ENCODE results near the gene KRTAP10-9. TPM values are rescaled to one million over a fixed set of nuclear protein-coding genes. Genes with fewer than 3 reads are reported as not detected.

Gene KRTAP10-9
- total RNA-seq, 4 donors from 2014 or later, result not detected

DNA sequence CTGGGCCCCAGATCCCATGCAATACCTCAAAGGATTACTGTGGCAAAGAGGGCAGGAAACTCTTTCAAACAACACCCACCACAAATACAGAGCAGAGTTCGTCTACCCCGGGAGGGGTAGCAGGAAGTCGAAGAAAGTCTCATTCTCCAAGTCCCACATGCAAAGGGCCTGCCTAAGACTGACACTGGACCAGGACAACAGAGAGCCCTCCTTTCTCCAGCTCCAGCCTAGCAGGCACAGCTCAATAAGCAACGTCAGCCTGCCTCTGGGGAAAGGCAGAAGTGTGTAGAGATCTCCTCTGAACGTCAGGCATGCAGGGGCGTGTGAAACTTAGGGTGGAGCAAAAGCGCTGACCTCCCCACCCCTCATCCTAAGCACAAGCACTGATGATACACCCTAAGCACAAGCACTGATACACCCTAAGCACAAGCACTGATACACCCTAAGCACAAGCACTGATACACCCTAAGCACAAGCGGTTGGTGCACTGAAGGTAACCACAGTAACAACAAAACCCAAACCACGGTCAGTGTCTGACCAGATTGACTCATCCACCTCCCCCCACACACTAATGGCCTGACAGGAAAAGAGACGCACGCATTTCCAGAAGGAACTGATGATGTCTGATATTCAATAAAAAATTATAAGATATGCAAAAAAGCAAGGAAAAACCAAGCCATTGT is 32.2 kb downstream of the KRTAP10-9 start:
- TF ChIP-seq, protein P1, sequence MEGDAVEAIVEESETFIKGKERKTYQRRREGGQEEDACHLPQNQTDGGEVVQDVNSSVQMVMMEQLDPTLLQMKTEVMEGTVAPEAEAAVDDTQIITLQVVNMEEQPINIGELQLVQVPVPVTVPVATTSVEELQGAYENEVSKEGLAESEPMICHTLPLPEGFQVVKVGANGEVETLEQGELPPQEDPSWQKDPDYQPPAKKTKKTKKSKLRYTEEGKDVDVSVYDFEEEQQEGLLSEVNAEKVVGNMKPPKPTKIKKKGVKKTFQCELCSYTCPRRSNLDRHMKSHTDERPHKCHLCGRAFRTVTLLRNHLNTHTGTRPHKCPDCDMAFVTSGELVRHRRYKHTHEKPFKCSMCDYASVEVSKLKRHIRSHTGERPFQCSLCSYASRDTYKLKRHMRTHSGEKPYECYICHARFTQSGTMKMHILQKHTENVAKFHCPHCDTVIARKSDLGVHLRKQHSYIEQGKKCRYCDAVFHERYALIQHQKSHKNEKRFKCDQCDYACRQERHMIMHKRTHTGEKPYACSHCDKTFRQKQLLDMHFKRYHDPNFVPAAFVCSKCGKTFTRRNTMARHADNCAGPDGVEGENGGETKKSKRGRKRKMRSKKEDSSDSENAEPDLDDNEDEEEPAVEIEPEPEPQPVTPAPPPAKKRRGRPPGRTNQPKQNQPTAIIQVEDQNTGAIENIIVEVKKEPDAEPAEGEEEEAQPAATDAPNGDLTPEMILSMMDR (IDR thresholded peaks at IDR 0.05; ENCODE audit: low read depth), result no peak

DNA sequence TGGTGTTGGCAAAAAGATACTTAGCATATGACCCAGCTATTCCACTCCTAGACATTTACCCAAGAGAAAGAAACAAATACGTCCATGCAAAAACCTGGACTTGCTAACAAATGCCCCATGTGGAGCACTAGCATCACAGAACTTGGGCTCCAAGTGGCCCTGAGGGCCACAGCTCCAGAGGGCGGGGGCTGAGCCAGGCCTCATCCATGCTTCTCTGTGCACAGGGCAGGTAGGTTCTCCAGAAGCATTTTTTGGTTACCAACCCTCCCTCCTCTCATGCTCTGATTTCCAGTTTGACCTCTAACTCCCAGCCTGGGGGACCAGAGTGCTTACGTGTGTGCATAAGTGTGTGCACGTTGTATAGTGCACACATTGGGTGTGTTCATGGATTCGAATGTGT is 37.8 kb downstream of the KRTAP10-9 start:
- TF ChIP-seq, protein P1 (IDR thresholded peaks at IDR 0.05; ENCODE audit: low read depth), result no peak

DNA sequence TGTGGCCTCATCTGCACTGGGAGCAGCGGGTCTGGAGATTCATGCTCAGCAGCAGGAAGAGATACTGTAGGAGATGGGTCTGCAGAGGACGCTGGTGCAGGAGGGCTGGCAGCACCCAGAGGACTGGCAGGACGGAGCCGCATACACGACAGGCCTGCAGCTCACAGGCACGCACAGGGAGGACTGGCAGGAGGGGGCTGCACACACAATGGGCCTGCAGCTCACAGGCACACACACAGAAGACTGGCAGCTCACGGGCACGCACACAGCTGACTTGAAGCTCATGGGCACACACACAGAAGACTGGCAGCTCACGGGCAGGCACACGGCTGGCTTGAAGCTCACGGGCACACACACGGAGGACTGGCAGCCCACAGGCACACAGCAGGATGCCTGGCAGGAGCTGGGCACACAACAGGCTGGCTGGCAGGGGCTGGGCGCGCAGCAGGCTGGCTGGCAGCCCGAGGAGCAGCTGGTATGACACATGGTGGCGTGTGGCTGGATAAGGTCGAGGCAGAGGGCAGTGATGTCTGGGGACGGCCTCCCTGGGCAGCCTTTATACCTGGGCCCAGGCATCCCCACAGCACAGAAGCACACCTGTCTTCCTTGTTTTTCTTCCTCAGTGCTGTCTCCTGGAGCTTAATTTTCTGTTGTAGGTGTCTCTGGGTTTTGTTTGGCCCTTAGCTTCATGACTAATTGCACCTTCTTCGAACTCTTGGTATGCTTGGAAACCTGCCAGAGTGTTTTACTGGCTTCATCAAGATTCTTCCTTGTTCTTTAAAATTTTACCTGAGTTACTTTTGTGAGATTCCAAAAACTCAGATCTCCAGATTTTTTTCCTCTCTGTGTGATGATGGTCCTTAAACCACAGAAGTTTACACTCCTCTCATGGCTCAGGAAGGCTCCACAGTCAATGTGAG is 39.8 kb downstream of the KRTAP10-9 start, which contains the start of gene KRTAP12-2:
TSS of gene KRTAP12-2 (minus strand) at position 527 of the 920 bp plus-strand sequence. CDS start at position 486, 41 bp downstream.
- TF ChIP-seq, protein P1 (IDR thresholded peaks at IDR 0.05; ENCODE audit: low read depth), result no peak

DNA sequence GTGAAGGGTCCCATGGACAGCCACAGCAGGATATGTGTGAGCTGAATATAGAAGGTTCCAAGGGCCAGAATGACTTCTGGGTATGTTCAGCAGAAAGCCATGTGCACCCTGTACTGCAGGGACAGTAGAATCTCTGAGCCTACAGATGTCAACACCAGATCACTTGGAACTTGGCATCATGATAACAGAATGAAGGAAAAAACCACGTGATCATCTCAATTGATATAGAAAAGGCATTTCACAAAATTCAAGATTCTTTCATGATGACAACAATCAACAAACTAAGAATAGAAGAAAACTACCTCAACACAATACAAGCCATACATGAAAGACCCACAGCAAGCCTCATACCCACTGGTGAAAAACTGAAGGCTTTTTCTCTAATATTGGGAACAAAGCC is 40.7 kb downstream of the KRTAP10-9 start:
- TF ChIP-seq, protein P1 (IDR thresholded peaks at IDR 0.05; ENCODE audit: low read depth), result no peak

DNA sequence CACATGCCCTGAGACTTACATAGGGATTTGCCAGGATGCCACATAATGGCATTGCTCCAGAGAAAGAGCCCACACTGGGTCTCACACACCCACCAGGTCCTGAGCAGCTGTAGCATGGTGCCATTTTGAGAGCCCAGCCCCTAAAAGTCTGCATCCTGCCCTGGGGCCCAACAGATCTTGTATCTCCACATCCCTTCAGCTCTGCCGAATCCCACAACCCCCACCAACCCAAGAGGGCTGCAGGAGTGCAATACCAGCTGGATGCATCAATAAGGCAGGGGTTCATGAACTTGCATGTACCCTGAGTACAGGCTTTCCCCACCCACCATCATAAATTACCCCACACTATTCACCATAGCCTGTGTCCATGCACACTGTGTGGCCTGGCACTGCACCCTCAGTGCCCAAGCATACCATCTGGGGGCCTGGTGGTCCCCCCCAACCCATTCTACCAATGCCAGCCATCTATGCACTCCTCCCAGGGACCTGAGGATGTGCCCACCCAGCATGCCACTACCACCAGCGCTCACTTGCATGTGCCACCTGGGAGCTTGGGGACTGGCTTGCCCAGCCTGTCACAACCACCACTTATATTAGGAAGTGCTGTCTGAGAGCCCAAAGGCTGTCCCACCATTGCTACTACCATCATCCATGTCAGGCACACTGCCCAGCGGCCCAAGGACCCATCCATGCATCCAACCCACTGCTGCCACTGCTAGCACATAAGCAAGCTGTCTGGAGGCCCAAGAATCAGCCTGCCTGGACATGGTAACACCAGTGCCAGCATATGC is 43.9 kb downstream of the KRTAP10-9 start:
- TF ChIP-seq, protein P1 (IDR thresholded peaks at IDR 0.05; ENCODE audit: low read depth), result no peak

DNA sequence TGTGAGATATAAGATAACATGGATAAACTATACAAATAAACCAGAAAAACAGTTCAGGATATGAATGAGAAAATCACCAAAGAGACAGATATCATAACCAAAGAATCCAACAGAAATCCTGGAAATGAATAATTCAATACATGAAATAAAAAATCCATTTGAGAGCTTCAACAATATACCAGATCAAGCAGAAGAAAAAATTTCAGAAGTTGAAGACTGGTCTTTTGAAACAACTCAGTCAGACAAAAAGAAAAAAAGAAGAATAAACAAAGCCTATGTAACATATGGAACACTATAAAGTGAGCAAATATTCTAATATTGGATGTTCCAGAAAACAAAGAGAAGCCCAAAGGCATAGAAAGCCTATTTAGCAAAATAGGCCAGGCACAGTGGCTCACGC is 45.0 kb downstream of the KRTAP10-9 start:
- TF ChIP-seq, protein P1 (IDR thresholded peaks at IDR 0.05; ENCODE audit: low read depth), result no peak

Data from subcutaneous adipose tissue (tissue), 4 donors.